IMR-90 (cell line): Measurements from ENCODE around the gene RNF213. TPM values are rescaled to one million over a fixed set of nuclear protein-coding genes. Genes with fewer than 3 reads are reported as not detected.

Experiments used
- ATAC-seq: fragments of 200-7000 bp; cut with Tn5 transposase; 2 replicates; pipeline ENCODE4 v1.9.1; 2020; ENCODE audit warnings: low read depth, mild to moderate bottlenecking, moderate library complexity
- BruUV-seq: library from RNA; stranded (reverse); fragments of 400-500 nt; replicated peaks from 2 replicates; lab custom pipeline; 2021; lab: Mats Ljungman, UMichigan
- CTCF ChIA-PET: fragments of 300-600 bp; formaldehyde crosslinking; extraction: SDS; loops from one replicate; lab custom pipeline; 2021; ENCODE audit warnings: antibody characterized with exemption; lab: Yijun Ruan, JAX
- POLR2A ChIA-PET: fragments of 300-600 bp; sonication (Branson Sonifier 250); formaldehyde crosslinking; loops from one replicate; lab custom pipeline; 2022; ENCODE audit warnings: antibody characterized with exemption; ENCODE audit not compliant: unreplicated experiment; lab: Charles Lee
- DNase-seq: peaks from one replicate; pipeline ENCODE4 v3.0.0; 2013
- H2AFZ ChIP-seq: replicated peaks from 2 replicates; pipeline ENCODE3; 2013; ENCODE audit warnings: low read length, mild to moderate bottlenecking; ENCODE audit not compliant: poor library complexity
- H2AK5ac ChIP-seq: 2 replicates; pipeline ENCODE4 v1.6.1; 2013; ENCODE audit warnings: low read depth, low read length, inconsistent platforms
- H2AK9ac ChIP-seq: replicated peaks from 2 replicates; pipeline ENCODE3; 2013; ENCODE audit warnings: mild to moderate bottlenecking, low read depth, low read length, moderate library complexity; ENCODE audit not compliant: poor library complexity
- H2BK120ac ChIP-seq: 2 replicates; pipeline ENCODE4 v1.6.1; 2013; ENCODE audit warnings: low read depth, low read length, inconsistent platforms
- H2BK15ac ChIP-seq: 3 replicates; pipeline ENCODE4 v1.6.1; 2013; ENCODE audit warnings: low read depth, low read length, inconsistent platforms
- H2BK20ac ChIP-seq: 2 replicates; pipeline ENCODE4 v1.6.1; 2013; ENCODE audit warnings: low read depth, mild to moderate bottlenecking, inconsistent platforms, low read length, moderate library complexity
- H2BK5ac ChIP-seq: 2 replicates; pipeline ENCODE4 v1.6.1; 2013; ENCODE audit warnings: mild to moderate bottlenecking, low read depth, low read length, inconsistent platforms; ENCODE audit not compliant: poor library complexity, severe bottlenecking
- H3K14ac ChIP-seq: replicated peaks from 2 replicates; pipeline ENCODE4 v1.6.1; 2013; ENCODE audit warnings: low read depth, low read length, inconsistent platforms
- H3K18ac ChIP-seq: 2 replicates; pipeline ENCODE4 v1.6.1; 2013; ENCODE audit warnings: low read depth, low read length, control low read depth
- H3K23ac ChIP-seq: 2 replicates; pipeline ENCODE4 v1.6.1; 2013; ENCODE audit warnings: low read depth, low read length, inconsistent platforms
- H3K27ac ChIP-seq: 2 replicates; pipeline ENCODE4 v1.5.1; 2013; ENCODE audit warnings: mild to moderate bottlenecking, control low read depth, low read length; ENCODE audit not compliant: insufficient read depth
- H3K27me3 ChIP-seq: 2 replicates; pipeline ENCODE4 v1.6.1; 2013; ENCODE audit warnings: low read length; ENCODE audit not compliant: control insufficient read depth, insufficient read depth
- H3K36me3 ChIP-seq: 2 replicates; pipeline ENCODE4 v1.6.1; 2013; ENCODE audit warnings: low read length, mixed read lengths; ENCODE audit not compliant: control insufficient read depth, insufficient read depth
- H3K4ac ChIP-seq: 2 replicates; pipeline ENCODE4 v1.6.1; 2013; ENCODE audit warnings: low read depth, low read length, inconsistent platforms
- H3K4me1 ChIP-seq: 2 replicates; pipeline ENCODE4 v1.6.1; 2013; ENCODE audit warnings: low read length, mixed read lengths; ENCODE audit not compliant: control insufficient read depth, insufficient read depth
- H3K4me2 ChIP-seq: 2 replicates; pipeline ENCODE4 v1.6.1; 2013; ENCODE audit warnings: low read depth, mild to moderate bottlenecking, control low read depth, low read length, moderate library complexity
- H3K4me3 ChIP-seq: 2 replicates; pipeline ENCODE4 v1.5.1; 2013; ENCODE audit warnings: low read depth, mild to moderate bottlenecking, control low read depth, low read length, moderate library complexity; ENCODE audit not compliant: insufficient read depth
- H3K56ac ChIP-seq: 2 replicates; pipeline ENCODE4 v1.6.1; 2013; ENCODE audit warnings: low read length, inconsistent platforms; ENCODE audit not compliant: insufficient read depth; ENCODE audit errors: extremely low read depth
- H3K79me1 ChIP-seq, 2 experiments: 2 replicates each; pipeline ENCODE4 v1.6.1; 2013; ENCODE audit warnings: low read length in 2 of 2, inconsistent platforms in 1 of 2, low read depth in 1 of 2
- H3K9ac ChIP-seq: 2 replicates; pipeline ENCODE4 v1.6.1; 2013; ENCODE audit warnings: low read depth, low read length, control low read depth
- H3K9me1 ChIP-seq: 2 replicates; pipeline ENCODE4 v1.6.1; 2013; ENCODE audit warnings: low read length, inconsistent platforms; ENCODE audit not compliant: insufficient read depth
- H3K9me3 ChIP-seq: 2 replicates; pipeline ENCODE4 v1.6.1; 2013; ENCODE audit warnings: low read length; ENCODE audit not compliant: control insufficient read depth, insufficient read depth
- H4K20me1 ChIP-seq: 2 replicates; pipeline ENCODE4 v1.6.1; 2013; ENCODE audit warnings: low read length, inconsistent platforms; ENCODE audit not compliant: insufficient read depth
- H4K5ac ChIP-seq: 2 replicates; pipeline ENCODE4 v1.6.1; 2013; ENCODE audit warnings: mild to moderate bottlenecking, low read depth, low read length, control low read depth
- H4K8ac ChIP-seq, 2 experiments: 2 replicates each; pipeline ENCODE4 v1.6.1; 2013; ENCODE audit warnings: low read depth in 2 of 2, low read length in 2 of 2, control low read depth in 1 of 2, inconsistent platforms in 1 of 2
- H4K91ac ChIP-seq: 2 replicates; pipeline ENCODE4 v1.6.1; 2013; ENCODE audit warnings: low read depth, low read length, inconsistent platforms; ENCODE audit not compliant: insufficient read depth
- BHLHE40 ChIP-seq: fragments of 150-350 bp; IDR thresholded peaks from 2 replicates; pipeline ENCODE4 v1.6.1; 2016; ENCODE audit warnings: mild to moderate bottlenecking, low read depth, low read length
- ELK1 ChIP-seq: fragments of 150-350 bp; IDR thresholded peaks from 2 replicates; pipeline ENCODE4 v1.6.1; 2016; ENCODE audit warnings: low read depth, mild to moderate bottlenecking, low read length, moderate library complexity, borderline replicate concordance
- FOS ChIP-seq: fragments of 150-350 bp; IDR thresholded peaks from 2 replicates; pipeline ENCODE4 v1.6.1; 2016; ENCODE audit warnings: low read depth, low read length
- MAFK ChIP-seq: IDR thresholded peaks from 2 replicates; pipeline ENCODE4 v1.6.1; 2012; ENCODE audit warnings: low read depth, low read length, improper control_type of control experiment
- MAZ ChIP-seq: IDR thresholded peaks from 2 replicates; pipeline ENCODE4 v1.6.1; 2012; ENCODE audit warnings: low read depth, mild to moderate bottlenecking, low read length, improper control_type of control experiment, moderate library complexity, borderline replicate concordance
- MXI1 ChIP-seq: IDR thresholded peaks from 2 replicates; pipeline ENCODE4 v1.6.1; 2012; ENCODE audit warnings: low read depth, mild to moderate bottlenecking, low read length, moderate library complexity, borderline replicate concordance
- NFE2L2 ChIP-seq: fragments of 150-350 bp; IDR thresholded peaks from 2 replicates; pipeline ENCODE4 v1.6.1; 2016; ENCODE audit warnings: low read depth, mild to moderate bottlenecking, low read length
- POLR2A ChIP-seq: IDR thresholded peaks from 2 replicates; pipeline ENCODE4 v1.6.1; 2012; ENCODE audit warnings: mild to moderate bottlenecking, low read depth, low read length
- RAD21 ChIP-seq: IDR thresholded peaks from 2 replicates; pipeline ENCODE4 v1.6.1; 2012; ENCODE audit warnings: low read length, improper control_type of control experiment
- RCOR1 ChIP-seq: IDR thresholded peaks from 2 replicates; pipeline ENCODE4 v1.6.1; 2012; ENCODE audit warnings: mild to moderate bottlenecking, low read length, improper control_type of control experiment; ENCODE audit not compliant: insufficient replicate concordance
- RFX5 ChIP-seq: IDR thresholded peaks from 2 replicates; pipeline ENCODE4 v1.8.0; 2012; ENCODE audit warnings: low read depth, mild to moderate bottlenecking, low read length, moderate library complexity
- SMC3 ChIP-seq: fragments of 150-350 bp; IDR thresholded peaks from 2 replicates; pipeline ENCODE4 v1.6.1; 2016; ENCODE audit warnings: low read depth, mild to moderate bottlenecking, antibody characterized with exemption, low read length, moderate library complexity
- USF2 ChIP-seq: fragments of 150-350 bp; IDR thresholded peaks from 2 replicates; pipeline ENCODE4 v1.6.1; 2017; ENCODE audit warnings: mild to moderate bottlenecking, antibody characterized with exemption, low read length, low read depth
- WGBS, 2 experiments: methylation state at CpG; one replicate each; pipeline versions ENCODE4 v1.1.5 to v1.1.7; 2013; ENCODE audit warnings: missing lambda C conversion rate in 2 of 2; ENCODE audit not compliant: insufficient read length in 1 of 2; ENCODE audit errors: extremely low coverage in 2 of 2; 5-methylcytosine and 5-hydroxymethylcytosine counted together
- dilution Hi-C: fragments of 300-500 bp; cut with HindIII; formaldehyde crosslinking; loops from one replicate; pipeline ENCODE4 v1.14.3; 2018; ENCODE audit warnings: low sequenced_read_pairs; ENCODE audit not compliant: unreplicated experiment
- in situ Hi-C: fragments of 300-500 bp; cut with MboI; formaldehyde crosslinking; loops from 3 replicates; pipeline ENCODE4 v1.14.3; 2019; ENCODE audit warnings: low sequenced_read_pairs, inconsistent platforms, mixed read lengths
- intact Hi-C: fragments of 100-400 bp; cut with micrococcal nuclease; formaldehyde crosslinking; loops from 2 replicates; pipeline ENCODE4 v1.10.0; 2022
- polyA plus RNA-seq, 3 experiments: library from polyadenylated mRNA; depleted of rRNA; stranded (reverse); fragments of >200 nt; gene quantifications; 2 replicates each; pipeline ENCODE4 v1.2.3, GENCODE V29; 2012; ENCODE audit warnings: low replicate concordance in 1 of 3
- total RNA-seq: library from RNA; depleted of rRNA; stranded (reverse); fragments of >200 nt; gene quantifications from 2 replicates; pipeline ENCODE4 v1.2.3, GENCODE V29; 2012

RNF213 gene
- total and polyA plus RNA-seq, 2 of the 4 experiments (the other 2 are of a cell fraction), result 23.4 to 36.0 TPM

GRCh38 chr17:80272366-80272765 lies 11.7 kb downstream of the RNF213 start:
- 79% methylated on average over 5 of the region's 10 CpGs; no CpG with 5 or more reads in 1 of the 2 experiments for WGBS, 2 experiments
- POLR2A ChIA-PET, result no interaction called here
- no peak overlapping the region for H2BK15ac ChIP-seq

More at GRCh38 chr17:80272366-80272765, 11.7 kb downstream of the RNF213 start:
- CTCF ChIA-PET, result no interaction called here
- H2BK20ac ChIP-seq, result no peak overlapping the region
- H2AFZ ChIP-seq, result no peak overlapping the region
- H2BK5ac ChIP-seq, result no peak overlapping the region
- H3K4me2 ChIP-seq, result no peak overlapping the region
- no peak overlapping the region for H4K5ac ChIP-seq
- no peaks in the 10 kb centered on the region for H3K9me3 ChIP-seq
- no peak overlapping the region for H2BK120ac ChIP-seq
- no peak for TF ChIP-seq ELK1
- no peak for TF ChIP-seq FOS
- TF ChIP-seq RFX5, result no peak
- TF ChIP-seq RAD21, result no peak
- no peak for TF ChIP-seq BHLHE40
- TF ChIP-seq SMC3, result no peak
- no peak for TF ChIP-seq NFE2L2
- no peak for TF ChIP-seq MAZ
- TF ChIP-seq MAFK, result no peak
- no peak for TF ChIP-seq USF2
- TF ChIP-seq POLR2A, result no peak
- no peak for TF ChIP-seq MXI1
- TF ChIP-seq RCOR1, result no peak
- no peak overlapping the region for H3K14ac ChIP-seq
- in situ Hi-C loops, result no loop called here
- intact Hi-C loops, result no loop called here
- dilution Hi-C loops, result no loop called here
- no peak overlapping the region for H4K8ac ChIP-seq
- H3K4me1 ChIP-seq, result no peaks in the 10 kb centered on the region
- no peak overlapping the region for H3K9ac ChIP-seq
- no peak overlapping the region for H3K4ac ChIP-seq
- no peak overlapping the region for H4K91ac ChIP-seq
- no peak overlapping the region for H3K56ac ChIP-seq
- ATAC-seq (no peak), DNase-seq (no peak)
- peaks cover 16% of the 10 kb centered on the region; the same call in 1 of the 2 replicates for H4K20me1 ChIP-seq
- no peak overlapping the region for H3K27ac ChIP-seq
- peaks cover 41% of the 10 kb centered on the region for H3K36me3 ChIP-seq
- no peak overlapping the region for H3K23ac ChIP-seq
- no peak overlapping the region for H2AK9ac ChIP-seq
- no peak overlapping the region for H3K4me3 ChIP-seq
- no peak overlapping the region for H2AK5ac ChIP-seq
- no peak overlapping the region for H3K18ac ChIP-seq
- peaks cover 10 to 45% of the 10 kb centered on the region in 2 experiments for H3K79me1 ChIP-seq
- H3K27me3 ChIP-seq, result no peaks in the 10 kb centered on the region
- H3K9me1 ChIP-seq, result peaks cover 13% of the 10 kb centered on the region
- no TSS peak for BruUV-seq
